GM15510 (cell line): Measurements from ENCODE around the gene ADAM23.

Experiments
- POLR2A ChIP-seq: IDR thresholded peaks from 3 replicates; pipeline ENCODE4 v1.6.1; 2011; ENCODE audit warnings: borderline replicate concordance; ENCODE audit not compliant: insufficient read length; ENCODE audit errors: extremely low read depth

ADAM23 gene

DNA sequence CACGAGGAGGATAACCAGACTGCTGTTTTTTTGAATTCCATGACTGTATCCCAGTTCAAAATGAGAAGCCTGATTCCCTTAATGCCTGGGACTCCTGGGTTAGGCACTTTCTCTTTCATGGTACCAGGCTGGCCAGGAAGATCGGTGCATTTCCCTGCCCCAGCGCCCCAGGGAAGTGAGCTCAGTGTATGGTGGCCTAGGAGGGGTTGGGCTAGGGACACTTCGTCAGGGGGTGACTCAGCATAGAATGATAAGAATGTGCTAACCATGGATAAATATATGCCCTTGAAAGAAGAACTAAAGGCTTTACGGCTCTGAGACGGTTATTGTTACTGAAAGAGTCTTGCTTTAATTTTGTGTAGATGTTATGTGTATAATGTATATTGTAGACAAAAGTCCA lies 171.5 kb downstream of the ADAM23 start:
- TF ChIP-seq POLR2A: no peak

- TF ChIP-seq POLR2A: no peak
These were observed 172.2 kb downstream of the ADAM23 start for GRCh38 chr2:206615417-206616089.

DNA sequence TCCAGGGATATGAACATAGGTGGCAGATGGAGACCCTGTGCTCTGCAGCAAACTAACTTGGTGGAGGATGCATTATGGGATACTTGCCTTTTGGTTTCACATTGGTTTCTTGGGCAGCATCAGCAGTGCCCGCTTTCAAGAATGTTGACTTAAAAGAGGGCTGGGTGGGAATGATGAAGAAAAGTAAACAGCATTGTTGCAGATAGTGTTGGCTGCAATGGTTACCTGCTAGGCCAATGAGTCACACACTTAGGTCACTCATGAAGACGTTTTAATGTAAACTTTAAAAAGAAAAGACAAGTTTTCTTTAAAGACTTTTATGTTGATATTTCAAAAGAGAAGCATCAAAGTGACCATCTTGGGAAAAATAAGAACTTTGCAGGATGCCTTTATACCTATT lies 172.8 kb downstream of the ADAM23 start:
- no peak for TF ChIP-seq POLR2A

DNA sequence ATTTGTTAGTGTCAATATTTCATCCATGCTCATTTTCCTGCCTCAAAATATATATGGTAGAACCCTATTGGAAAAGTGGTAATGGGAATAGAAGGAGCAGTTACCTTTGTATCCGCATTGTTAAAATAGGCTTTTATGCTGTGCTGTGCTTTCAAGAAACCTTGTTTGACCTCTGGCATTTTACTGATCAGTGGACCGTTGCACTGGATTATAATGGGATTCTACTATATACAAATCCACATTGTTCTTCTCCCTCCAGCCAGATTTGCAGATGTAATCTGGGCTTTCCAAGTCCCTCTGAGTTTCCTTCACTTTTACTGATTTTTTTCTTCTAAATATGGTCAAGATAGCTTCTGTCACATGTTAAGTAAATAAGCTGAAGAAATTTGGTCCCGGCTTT lies 175.7 kb downstream of the ADAM23 start:
- TF ChIP-seq POLR2A: no peak

DNA sequence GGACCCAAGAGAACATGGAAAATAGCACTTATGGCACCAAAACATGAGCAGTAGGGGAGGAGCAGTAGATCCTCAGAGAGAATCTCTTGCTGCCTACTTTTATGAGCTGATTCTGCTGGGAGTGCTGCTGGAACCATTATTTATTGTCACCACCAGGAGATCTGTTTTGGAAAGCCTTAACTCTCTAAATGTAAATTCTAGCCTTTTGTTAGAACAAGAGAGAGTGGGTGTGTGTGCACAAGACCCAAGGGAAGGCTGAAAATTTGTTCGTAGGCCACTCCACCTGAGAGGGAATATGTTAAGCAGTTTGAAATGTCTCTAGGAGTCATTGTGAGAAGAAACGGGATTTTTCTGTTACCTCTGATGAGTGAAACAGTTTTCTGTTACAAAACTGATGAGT lies 182.8 kb downstream of the ADAM23 start:
- no peak for TF ChIP-seq POLR2A

DNA sequence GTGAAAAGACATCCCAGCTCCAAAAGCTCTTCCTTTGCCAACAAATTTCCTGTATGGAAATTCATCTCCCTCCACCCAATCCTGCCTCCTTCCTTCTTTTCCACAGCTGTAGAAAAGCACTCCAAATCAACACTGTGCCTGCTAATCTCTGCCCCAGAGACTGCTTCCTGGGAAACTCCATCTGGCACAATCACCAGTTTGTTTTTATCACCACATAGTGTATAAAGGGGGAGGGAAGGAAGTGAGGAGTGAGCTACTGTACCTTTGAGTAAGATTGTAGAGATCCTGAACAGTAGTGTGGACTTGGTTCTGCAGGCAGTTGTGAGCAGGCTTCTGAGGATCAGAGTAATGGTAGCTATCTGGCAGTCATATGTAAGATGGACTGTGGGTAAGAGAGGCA lies 184.3 kb downstream of the ADAM23 start:
- no peak for TF ChIP-seq POLR2A

GRCh38 chr2:206631340-206631739 lies 188.0 kb downstream of the ADAM23 start:
- no peak for TF ChIP-seq POLR2A

DNA sequence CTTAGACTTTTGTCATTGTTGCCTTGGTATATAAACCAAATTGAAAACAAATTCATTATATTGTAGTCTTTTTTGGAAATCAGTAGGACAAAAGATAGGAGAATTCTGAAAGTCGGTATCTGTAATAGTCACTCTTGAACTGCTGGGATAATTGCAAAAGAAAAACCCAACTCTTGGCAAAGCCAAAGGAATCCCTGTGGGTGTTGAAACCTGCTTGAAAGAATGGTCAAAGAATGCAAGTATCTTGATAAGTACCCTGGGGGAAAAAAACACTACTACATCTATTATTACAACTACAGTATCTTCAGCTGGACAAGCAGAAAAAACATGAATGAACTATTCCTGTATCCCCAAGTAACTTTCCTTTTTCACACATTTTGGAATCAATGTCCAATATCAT lies 191.7 kb downstream of the ADAM23 start:
- TF ChIP-seq POLR2A: no peak

DNA sequence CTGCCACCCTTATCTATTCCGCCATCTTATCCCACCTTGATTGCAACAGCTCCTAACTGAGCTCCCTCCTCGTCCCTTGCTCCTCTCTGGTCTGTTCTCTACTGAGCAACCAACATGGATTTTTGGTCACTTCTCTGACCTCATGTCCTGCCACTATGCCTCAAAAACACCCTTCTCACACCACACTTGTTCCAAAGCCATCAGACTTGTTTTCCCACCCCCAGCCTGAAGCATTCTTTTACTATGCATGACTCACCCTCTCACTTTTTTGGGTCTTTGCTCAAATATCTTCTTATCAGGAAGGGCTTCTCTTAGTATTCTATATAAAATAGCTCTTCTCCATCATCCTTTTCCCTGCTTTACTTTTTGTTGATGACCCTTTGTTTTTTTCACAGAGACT lies 196.3 kb downstream of the ADAM23 start:
- TF ChIP-seq POLR2A: no peak

- TF ChIP-seq POLR2A: no peak
These were observed 197.9 kb downstream of the ADAM23 start for GRCh38 chr2:206641226-206641625.

DNA sequence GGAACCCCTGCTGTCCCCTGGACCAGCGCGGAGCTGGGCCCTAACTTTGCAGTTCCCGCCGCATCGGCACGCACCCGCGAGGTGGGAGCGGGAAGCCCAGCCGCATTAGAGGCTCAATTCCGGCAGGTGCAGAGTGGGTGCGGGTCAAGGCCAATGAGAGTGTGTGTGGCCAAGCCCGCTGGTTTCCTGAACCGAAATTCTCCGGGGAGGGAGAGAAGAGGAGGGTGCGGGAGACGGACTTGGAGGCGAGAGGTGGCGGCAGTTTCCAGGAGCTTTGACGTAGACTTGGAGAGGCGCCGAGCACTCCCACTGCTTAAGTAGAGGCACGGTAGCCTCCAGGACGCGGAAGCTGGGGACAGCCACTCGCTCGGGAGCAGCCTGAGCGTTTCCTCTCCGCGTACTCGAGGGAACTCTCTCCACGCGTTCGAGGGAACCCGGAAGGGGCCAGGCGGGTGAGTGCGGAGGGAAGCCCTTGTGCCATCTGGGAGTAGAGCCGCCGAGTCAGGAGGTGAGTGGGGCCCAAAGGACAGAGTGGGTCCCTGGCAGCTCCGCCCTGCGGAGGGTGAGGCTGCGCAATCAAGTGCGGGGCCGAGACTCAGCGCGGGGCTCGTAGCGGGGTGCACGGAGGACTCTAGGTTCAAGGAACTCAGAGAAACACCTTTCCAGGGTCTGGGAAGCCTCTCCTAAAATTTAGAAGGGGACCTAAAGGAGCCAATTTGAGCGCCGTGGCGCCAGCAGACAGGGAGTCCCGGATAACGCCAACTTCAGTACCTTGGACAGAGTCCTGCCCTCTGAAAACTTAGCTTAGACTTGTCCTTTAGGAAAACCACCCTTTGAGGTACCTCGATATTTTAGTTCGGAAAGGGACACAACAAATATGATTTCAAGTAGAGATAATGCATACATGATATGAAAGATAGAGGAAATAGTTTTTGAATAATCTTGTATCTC lies 199.0 kb downstream of the ADAM23 start, which contains the start of gene FAM237A:
Gene FAM237A (plus strand): TSS at position 413 of the 951 bp plus-strand sequence. CDS start 1,750 bp downstream, outside the sequence.
- no peak for TF ChIP-seq POLR2A

GRCh38 chr2:206647985-206648384 lies 204.7 kb downstream of the ADAM23 start:
- TF ChIP-seq POLR2A: no peak

GRCh38 chr2:206657087-206657486 lies 213.8 kb downstream of the ADAM23 start:
- TF ChIP-seq POLR2A: no peak

DNA sequence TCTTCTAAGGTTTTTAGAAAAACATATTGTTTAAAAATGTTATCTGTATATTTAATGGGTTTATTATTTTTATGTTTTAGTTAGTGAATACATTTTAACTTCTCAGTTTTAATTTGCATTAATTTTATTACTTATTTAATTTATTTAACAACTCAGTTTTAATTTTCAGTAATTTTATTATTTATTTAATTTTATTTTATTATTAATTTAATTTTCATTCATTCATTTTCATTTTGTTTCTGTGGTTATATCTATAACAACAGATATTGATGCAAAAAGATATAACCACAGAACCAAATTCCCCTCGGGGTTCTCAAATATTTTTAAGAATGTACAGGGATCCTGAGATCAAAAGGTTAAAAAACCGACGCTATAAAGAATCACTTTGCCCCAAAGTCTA lies 221.9 kb downstream of the ADAM23 start:
- no peak for TF ChIP-seq POLR2A
